HuH-7 (cell line): Measurements from ENCODE around the gene WWP2.
"Not testable (repeated sequence)": the region's sequence is repeated elsewhere in the genome, so short reads cannot be mapped to it uniquely, and the experiment has no call there.

ENCODE experiments used
- DNase-seq: peaks from one replicate; pipeline ENCODE4 v3.0.0; 2011; ENCODE audit warnings: low spot score

The WWP2 gene

GRCh38 chr16:69796285-69797118 lies 34.4 kb downstream of the WWP2 start:
- peak; percentile 47 for DNase-seq

- DNase-seq, result no peak
Observed at GRCh38 chr16:69798466-69798865, 36.3 kb downstream of the WWP2 start.

- no peak for DNase-seq
Observed at GRCh38 chr16:69799611-69800031, 37.5 kb downstream of the WWP2 start.

- DNase-seq, result no peak
Observed at GRCh38 chr16:69804297-69804696, 42.2 kb downstream of the WWP2 start.

GRCh38 chr16:69806776-69807175 lies 44.6 kb downstream of the WWP2 start:
- not testable (repeated sequence) for DNase-seq

- DNase-seq, result no peak
Observed at GRCh38 chr16:69812688-69813014, 50.5 kb downstream of the WWP2 start.

GRCh38 chr16:69814078-69814477 lies 51.9 kb downstream of the WWP2 start:
- no peak for DNase-seq

- no peak for DNase-seq
Observed at GRCh38 chr16:69814561-69814960, 52.4 kb downstream of the WWP2 start.

- DNase-seq, result not testable (repeated sequence)
Observed at GRCh38 chr16:69815216-69815883, 53.2 kb downstream of the WWP2 start.

GRCh38 chr16:69816996-69817395 lies 54.9 kb downstream of the WWP2 start:
- DNase-seq, result no peak

- DNase-seq, result no peak
Observed at GRCh38 chr16:69818891-69819545, 56.9 kb downstream of the WWP2 start.

GRCh38 chr16:69820926-69821541 lies 58.9 kb downstream of the WWP2 start:
- no peak for DNase-seq

- no peak for DNase-seq
Observed at GRCh38 chr16:69821844-69822173, 59.7 kb downstream of the WWP2 start.

- no peak for DNase-seq
Observed at GRCh38 chr16:69822174-69822935, 60.2 kb downstream of the WWP2 start.

- DNase-seq, result no peak
Observed at GRCh38 chr16:69823831-69824563, 61.9 kb downstream of the WWP2 start.

GRCh38 chr16:69824564-69825142 lies 62.5 kb downstream of the WWP2 start:
- not testable (repeated sequence) for DNase-seq

- no peak for DNase-seq
Observed at GRCh38 chr16:69827524-69827923, 65.4 kb downstream of the WWP2 start.

- DNase-seq, result no peak
Observed at GRCh38 chr16:69829338-69829737, 67.2 kb downstream of the WWP2 start.

- DNase-seq, result no peak
Observed at GRCh38 chr16:69830146-69830533, 68.0 kb downstream of the WWP2 start.

GRCh38 chr16:69830534-69831211 lies 68.5 kb downstream of the WWP2 start:
- DNase-seq, result peak; percentile 67
